ENCODE data around the gene SHBG. TPM values are rescaled to one million over a fixed set of nuclear protein-coding genes. Genes with fewer than 3 reads are reported as not detected.

Gene SHBG
- total RNA-seq (2012; rRNA removed), result 0.36 TPM in 1 of 2 replicates, not detected in the other
- 0.38 and 0.40 TPM in 2 replicates for polyA plus RNA-seq (2012; rRNA removed)
- polyA plus RNA-seq (2012; cell fraction: cytosol; rRNA removed), result 0.66 and 1.1 TPM in 2 replicates
- 2.3 and 2.5 TPM in 2 replicates for polyA plus RNA-seq (2012; cell fraction: nucleus; rRNA removed; ENCODE audit: low replicate concordance)
- Bru-seq, nascent RNA, result percentile 31 among the genes with signal in this experiment
- percentile 44 among the genes with signal in this experiment for BruChase-seq, experiment 1, labeled RNA remaining after a 6-hour chase
- BruChase-seq, experiment 2, labeled RNA remaining after a 2-hour chase, result percentile 32 among the genes with signal in this experiment
- long read RNA-seq, result 0 reads

- Histone ChIP-seq H3K4ac (ENCODE audit: low read depth, low read length) (no peak within 1 kb of the TSS), H2AK5ac (ENCODE audit: low read depth, low read length) (no peak within 1 kb of the TSS), H2AK9ac (replicated peaks; ENCODE audit: low read depth, low read length, poor library complexity) (peak within 1 kb of the TSS; percentile 76), H3K9ac (ENCODE audit: low read depth, low read length) (no peak within 1 kb of the TSS), H3K27me3 (ENCODE audit: control insufficient read depth, insufficient read depth, low read length) (no peaks in the 10 kb centered on the region), H2BK5ac (ENCODE audit: low read depth, low read length, poor library complexity, severe bottlenecking) (no peak within 1 kb of the TSS), H3K27ac (ENCODE audit: insufficient read depth, low read length) (no peak within 1 kb of the TSS), H2BK120ac (ENCODE audit: low read depth, low read length) (no peak within 1 kb of the TSS), H3K4me2 (ENCODE audit: low read depth, low read length) (no peak within 1 kb of the TSS), H3K9me1 (ENCODE audit: insufficient read depth, low read length) (no peaks in the 10 kb centered on the region), H3K14ac (replicated peaks; ENCODE audit: low read depth, low read length) (no peak within 1 kb of the TSS), H3K4me1 (ENCODE audit: control insufficient read depth, insufficient read depth, low read length) (peaks cover 4% of the 10 kb centered on the region; the same call in 1 of the 2 replicates), H4K5ac (ENCODE audit: low read depth, low read length) (no peak within 1 kb of the TSS), H2BK15ac (ENCODE audit: low read depth, low read length) (no peak within 1 kb of the TSS; the same call in 2 of the 3 replicates), H4K8ac (ENCODE audit: low read depth in 2 of 2, low read length in 2 of 2) (no peak within 1 kb of the TSS), H3K23ac (ENCODE audit: low read depth, low read length) (no peak within 1 kb of the TSS), H3K56ac (ENCODE audit: extremely low read depth, insufficient read depth, low read length) (no peak within 1 kb of the TSS), H4K91ac (ENCODE audit: insufficient read depth, low read depth, low read length) (no peak within 1 kb of the TSS), H3K18ac (ENCODE audit: low read depth, low read length) (no peak within 1 kb of the TSS), H2BK20ac (ENCODE audit: low read depth, low read length) (no peak within 1 kb of the TSS), H3K79me1 (ENCODE audit: low read depth in 1 of 2, low read length in 2 of 2) (peaks cover 6 to 12% of the 10 kb centered on the region in 2 experiments), H2AFZ (replicated peaks; ENCODE audit: low read length, poor library complexity) (peak within 1 kb of the TSS; percentile 44), H4K20me1 (ENCODE audit: insufficient read depth, low read length) (no peaks in the 10 kb centered on the region), H3K9me3 (ENCODE audit: control insufficient read depth, insufficient read depth, low read length) (no peaks in the 10 kb centered on the region), H3K36me3 (ENCODE audit: control insufficient read depth, insufficient read depth, low read length) (peaks cover 4% of the 10 kb centered on the region), H3K4me3 (ENCODE audit: insufficient read depth, low read depth, low read length) (no peak within 1 kb of the TSS)
- 35% methylated on average over 3 of the region's 13 CpGs; no CpG with 5 or more reads in 1 of the 2 experiments for WGBS, 2 experiments (ENCODE audit: extremely low coverage in 2 of 2, insufficient read length in 1 of 2)
- DNase-seq, result no peak
- CTCF ChIA-PET, result interaction anchor here (5.3 kb wide), 1 partner anchor 57 kb away, joined by 27 read pairs; the partner anchor contains the start of genes TP53 and WRAP53
- TF ChIP-seq MXI1 (IDR thresholded peaks at IDR 0.05; ENCODE audit: borderline replicate concordance, low read depth, low read length) (no peak), CEBPB (IDR thresholded peaks at IDR 0.05; ENCODE audit: low read depth, low read length) (no peak), BHLHE40 (IDR thresholded peaks at IDR 0.05; ENCODE audit: low read depth, low read length) (no peak), FOS (IDR thresholded peaks at IDR 0.05; ENCODE audit: low read depth, low read length) (no peak), MAZ (IDR thresholded peaks at IDR 0.05; ENCODE audit: borderline replicate concordance, low read depth, low read length) (no peak), POLR2A (IDR thresholded peaks at IDR 0.05; ENCODE audit: low read depth, low read length) (no peak), RAD21 (IDR thresholded peaks at IDR 0.05; ENCODE audit: low read length) (no peak), ELK1 (IDR thresholded peaks at IDR 0.05; ENCODE audit: borderline replicate concordance, low read depth, low read length) (no peak), CTCF (conservative IDR thresholded peaks at IDR 0.05; ENCODE audit: low read depth, low read length) (no peak), USF2 (IDR thresholded peaks at IDR 0.05; ENCODE audit: low read depth, low read length) (no peak), RCOR1 (IDR thresholded peaks at IDR 0.05; ENCODE audit: insufficient replicate concordance, low read length) (no peak)
- no peak for ATAC-seq (ENCODE audit: low read depth)
- dilution Hi-C loops (cut with HindIII; ENCODE audit: low sequenced_read_pairs, unreplicated experiment), result no loop called here
- in situ Hi-C loops (cut with MboI; ENCODE audit: low sequenced_read_pairs), result no loop called here
- BruUV-seq (replicated peaks), result no TSS peak
- POLR2A ChIA-PET (ENCODE audit: unreplicated experiment), result interaction anchor here (0.6 kb wide), 2 partner anchors 101 to 242 kb away, joined by 3 read pairs; no protein-coding TSS in a partner anchor
- intact Hi-C loops (cut with micrococcal nuclease), result no loop called here
Observed at GRCh38 chr17:7629939-7630571, at the start of gene SHBG. Gene SHBG, plus strand, starts transcription at chr17:7630135. Its CDS starts 38 bp downstream, at chr17:7630173.
